ENCODE results near the gene CFAP299. TPM values are rescaled to one million over a fixed set of nuclear protein-coding genes. Genes with fewer than 3 reads are reported as not detected.

CFAP299 gene
- total RNA-seq, 1 experiment from 2014 or later, result not detected

- H3K4me1 ChIP-seq (ENCODE audit: control insufficient read depth in 1 of 2, insufficient read depth in 2 of 2, low read length in 2 of 2), result no peaks in the 10 kb centered on the region
- ATAC-seq (no peak), DNase-seq (ENCODE audit: low read depth, low spot score) (no peak)
- ChIA-PET RAD21 (ENCODE audit: low non-redundant PET in 1 of 2, low total read pairs in 2 of 2, uncharacterized antibody in 2 of 2, unreplicated experiment in 2 of 2) (no interaction called here), POLR2A (no interaction called here), CTCF (no interaction called here)
- H3K9me2 ChIP-seq (ENCODE audit: insufficient read depth), result no peaks in the 10 kb centered on the region
- H3K36me3 ChIP-seq (ENCODE audit: control insufficient read depth in 1 of 2, insufficient read depth in 2 of 2, low read length in 2 of 2), result no peaks in the 10 kb centered on the region
- intact Hi-C loops (cut with micrococcal nuclease), result no loop called here
- H4K20me1 ChIP-seq (ENCODE audit: insufficient read depth), result no peaks in the 10 kb centered on the region
- H2AFZ ChIP-seq (ENCODE audit: low read depth, low read length, poor library complexity, severe bottlenecking), result no peak overlapping the region
- no peak overlapping the region for H3K4me3 ChIP-seq (replicated peaks in 1 of 2; ENCODE audit: low read depth in 1 of 2, low read length in 2 of 2)
- no peaks in the 10 kb centered on the region for H3K9me3 ChIP-seq (ENCODE audit: control insufficient read depth in 1 of 2, insufficient read depth in 1 of 2, low read depth in 1 of 2, low read length in 2 of 2)
- TF ChIP-seq EZH2 (IDR thresholded peaks at IDR 0.05), result no peak
- TF ChIP-seq ZFX (IDR thresholded peaks at IDR 0.05), result no peak
- TF ChIP-seq, protein P1, sequence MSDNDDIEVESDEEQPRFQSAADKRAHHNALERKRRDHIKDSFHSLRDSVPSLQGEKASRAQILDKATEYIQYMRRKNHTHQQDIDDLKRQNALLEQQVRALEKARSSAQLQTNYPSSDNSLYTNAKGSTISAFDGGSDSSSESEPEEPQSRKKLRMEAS (IDR thresholded peaks at IDR 0.05), result no peak
- TF ChIP-seq FOSL1 (IDR thresholded peaks at IDR 0.05; ENCODE audit: low read depth), result no peak
- no peak for TF ChIP-seq SP1 (IDR thresholded peaks at IDR 0.05; ENCODE audit: low read depth)
- no peak for TF ChIP-seq POLR2AphosphoS5 (IDR thresholded peaks at IDR 0.05; ENCODE audit: low read depth, low read length)
- no peak for TF ChIP-seq CEBPB (IDR thresholded peaks at IDR 0.05; ENCODE audit: low read depth)
- no peak for TF ChIP-seq POLR2A (IDR thresholded peaks at IDR 0.05; ENCODE audit: borderline replicate concordance, extremely low read depth, insufficient read depth, insufficient read length)
- no peak for TF ChIP-seq JUND (IDR thresholded peaks at IDR 0.05)
- no peak for TF ChIP-seq CBX3 (IDR thresholded peaks at IDR 0.05; ENCODE audit: low read depth)
- TF ChIP-seq, protein P2, sequence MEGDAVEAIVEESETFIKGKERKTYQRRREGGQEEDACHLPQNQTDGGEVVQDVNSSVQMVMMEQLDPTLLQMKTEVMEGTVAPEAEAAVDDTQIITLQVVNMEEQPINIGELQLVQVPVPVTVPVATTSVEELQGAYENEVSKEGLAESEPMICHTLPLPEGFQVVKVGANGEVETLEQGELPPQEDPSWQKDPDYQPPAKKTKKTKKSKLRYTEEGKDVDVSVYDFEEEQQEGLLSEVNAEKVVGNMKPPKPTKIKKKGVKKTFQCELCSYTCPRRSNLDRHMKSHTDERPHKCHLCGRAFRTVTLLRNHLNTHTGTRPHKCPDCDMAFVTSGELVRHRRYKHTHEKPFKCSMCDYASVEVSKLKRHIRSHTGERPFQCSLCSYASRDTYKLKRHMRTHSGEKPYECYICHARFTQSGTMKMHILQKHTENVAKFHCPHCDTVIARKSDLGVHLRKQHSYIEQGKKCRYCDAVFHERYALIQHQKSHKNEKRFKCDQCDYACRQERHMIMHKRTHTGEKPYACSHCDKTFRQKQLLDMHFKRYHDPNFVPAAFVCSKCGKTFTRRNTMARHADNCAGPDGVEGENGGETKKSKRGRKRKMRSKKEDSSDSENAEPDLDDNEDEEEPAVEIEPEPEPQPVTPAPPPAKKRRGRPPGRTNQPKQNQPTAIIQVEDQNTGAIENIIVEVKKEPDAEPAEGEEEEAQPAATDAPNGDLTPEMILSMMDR (IDR thresholded peaks at IDR 0.05 in 2 of 3, conservative IDR thresholded peaks at IDR 0.05 in 1 of 3; ENCODE audit: borderline replicate concordance in 1 of 3, insufficient read depth in 1 of 3, low read depth in 2 of 3, low read length in 2 of 3), result no peak
- no peak for TF ChIP-seq TCF7L2 (IDR thresholded peaks at IDR 0.05; ENCODE audit: borderline replicate concordance, extremely low read depth, insufficient read depth, insufficient read length)
- no peak for TF ChIP-seq ELF1 (IDR thresholded peaks at IDR 0.05; ENCODE audit: borderline replicate concordance, low read depth)
- TF ChIP-seq, protein P3, sequence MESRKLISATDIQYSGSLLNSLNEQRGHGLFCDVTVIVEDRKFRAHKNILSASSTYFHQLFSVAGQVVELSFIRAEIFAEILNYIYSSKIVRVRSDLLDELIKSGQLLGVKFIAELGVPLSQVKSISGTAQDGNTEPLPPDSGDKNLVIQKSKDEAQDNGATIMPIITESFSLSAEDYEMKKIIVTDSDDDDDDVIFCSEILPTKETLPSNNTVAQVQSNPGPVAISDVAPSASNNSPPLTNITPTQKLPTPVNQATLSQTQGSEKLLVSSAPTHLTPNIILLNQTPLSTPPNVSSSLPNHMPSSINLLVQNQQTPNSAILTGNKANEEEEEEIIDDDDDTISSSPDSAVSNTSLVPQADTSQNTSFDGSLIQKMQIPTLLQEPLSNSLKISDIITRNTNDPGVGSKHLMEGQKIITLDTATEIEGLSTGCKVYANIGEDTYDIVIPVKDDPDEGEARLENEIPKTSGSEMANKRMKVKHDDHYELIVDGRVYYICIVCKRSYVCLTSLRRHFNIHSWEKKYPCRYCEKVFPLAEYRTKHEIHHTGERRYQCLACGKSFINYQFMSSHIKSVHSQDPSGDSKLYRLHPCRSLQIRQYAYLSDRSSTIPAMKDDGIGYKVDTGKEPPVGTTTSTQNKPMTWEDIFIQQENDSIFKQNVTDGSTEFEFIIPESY (IDR thresholded peaks at IDR 0.05; ENCODE audit: extremely low read depth, insufficient replicate concordance, low read length), result no peak
- no peak for TF ChIP-seq YY1 (IDR thresholded peaks at IDR 0.05; ENCODE audit: extremely low read depth, insufficient replicate concordance, low read depth, low read length)
- no peak for TF ChIP-seq EZH2phosphoT487 (IDR thresholded peaks at IDR 0.05; ENCODE audit: borderline replicate concordance)
- TF ChIP-seq ZNF274 (IDR thresholded peaks at IDR 0.05; ENCODE audit: low read depth, low read length), result no peak
- BruUV-seq (replicated peaks), result no TSS peak
- peaks cover 56% of the 10 kb centered on the region for H3K27me3 ChIP-seq (ENCODE audit: insufficient read depth, low read length)
- H3K27ac ChIP-seq (ENCODE audit: low read depth, low read length), result no peak overlapping the region
- no peak overlapping the region for H3K9ac ChIP-seq (ENCODE audit: low read length)
- no peaks in the 10 kb centered on the region for H3K79me2 ChIP-seq (ENCODE audit: insufficient read depth, low read length)
- no peak overlapping the region for H3K4me2 ChIP-seq (ENCODE audit: low read length)
Observed at GRCh38 chr4:80295826-80296225, 39.7 kb upstream of the CFAP299 start.

Measured in HCT116 (cell line).